CD1c-positive myeloid dendritic cell (primary cell): ENCODE data around the gene SLC2A5.
"Not testable (repeated sequence)": the region's sequence is repeated elsewhere in the genome, so short reads cannot be mapped to it uniquely, and the experiment has no call there.

ENCODE experiments used
- DNase-seq: peaks from one replicate; pipeline ENCODE4 v3.0.0-alpha.2; 2016; ENCODE audit errors: extremely low spot score

Gene SLC2A5

DNA sequence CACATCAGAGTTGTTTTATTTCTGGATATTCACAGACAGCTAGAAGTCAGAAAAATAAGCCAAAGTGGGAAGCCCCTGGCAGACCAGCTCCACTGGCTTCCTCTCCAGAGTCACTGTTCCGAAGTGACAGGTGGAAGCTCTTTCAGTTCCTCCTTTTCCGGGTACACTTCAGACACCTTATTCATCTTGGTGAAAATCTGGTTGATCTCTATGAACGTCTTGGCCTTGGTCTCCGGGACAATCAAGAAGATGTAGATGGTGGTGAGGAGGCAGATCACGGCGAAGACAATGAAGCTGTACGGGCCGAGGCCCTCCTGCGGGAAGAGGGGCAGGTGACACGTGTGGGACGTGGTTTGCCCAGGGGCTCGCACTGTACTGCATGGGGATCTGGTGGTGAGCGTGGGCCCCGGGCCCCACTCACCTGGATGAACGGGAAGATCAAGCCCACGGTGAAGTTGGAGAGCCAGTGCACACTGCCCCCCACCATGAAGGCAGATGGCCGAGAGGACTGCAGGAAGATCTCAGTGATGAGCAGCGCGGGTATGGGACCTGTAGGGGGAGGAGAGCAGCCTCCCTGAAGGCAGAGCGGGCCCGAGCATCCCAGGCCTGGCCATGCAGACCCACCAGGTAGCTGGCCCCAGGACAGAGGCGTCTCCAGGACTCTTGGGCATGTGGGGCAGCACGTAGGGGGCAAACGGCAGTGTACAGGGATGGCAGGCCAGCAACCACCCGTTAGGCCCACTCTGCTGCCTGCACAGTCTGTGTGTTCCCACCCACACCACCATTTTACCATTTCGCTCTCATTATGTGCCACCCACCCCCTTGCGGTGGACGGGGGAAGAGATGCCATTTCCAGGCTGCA, 31.7 kb downstream of the SLC2A5 start:
- DNase-seq = no peak

DNA sequence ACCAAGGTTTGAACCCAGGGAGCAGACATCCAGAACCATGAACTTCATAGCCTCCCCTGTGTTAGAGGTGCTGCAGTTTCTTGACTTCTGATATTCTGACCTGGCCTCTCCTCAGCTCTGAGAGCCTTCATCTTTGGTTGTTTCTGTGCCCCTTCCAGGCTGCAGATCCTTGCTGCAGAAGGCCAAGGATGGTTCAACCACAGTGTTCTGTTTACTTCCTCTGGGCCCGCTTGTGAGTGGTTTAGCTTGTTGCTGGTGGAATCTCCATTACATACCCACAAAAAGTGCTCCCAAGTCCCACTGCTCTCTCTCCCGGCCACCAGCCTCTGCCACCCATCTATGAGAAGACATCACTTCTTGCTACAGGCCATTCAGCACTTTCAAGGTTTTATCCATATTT, 34.2 kb downstream of the SLC2A5 start:
- no peak for DNase-seq

DNA sequence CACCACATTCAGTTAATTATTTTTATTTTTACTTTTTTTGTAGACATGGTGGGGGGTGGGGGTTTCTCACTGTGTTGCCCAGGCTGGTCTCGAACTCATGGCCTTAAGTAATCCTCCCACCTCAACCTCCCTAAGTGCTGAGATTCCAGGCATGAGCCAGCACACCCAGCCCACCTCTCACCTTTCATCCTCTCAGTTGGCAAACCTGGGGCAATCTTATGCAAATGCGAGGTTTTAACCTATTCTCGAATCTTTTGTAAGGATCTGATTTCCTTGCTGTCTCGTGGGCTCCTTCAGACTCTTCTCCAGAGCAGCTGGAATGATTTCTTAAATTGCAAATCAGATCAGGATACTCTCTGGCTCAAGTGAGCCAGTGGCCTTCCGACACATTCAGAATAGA, 36.1 kb downstream of the SLC2A5 start:
- DNase-seq = no peak

DNA sequence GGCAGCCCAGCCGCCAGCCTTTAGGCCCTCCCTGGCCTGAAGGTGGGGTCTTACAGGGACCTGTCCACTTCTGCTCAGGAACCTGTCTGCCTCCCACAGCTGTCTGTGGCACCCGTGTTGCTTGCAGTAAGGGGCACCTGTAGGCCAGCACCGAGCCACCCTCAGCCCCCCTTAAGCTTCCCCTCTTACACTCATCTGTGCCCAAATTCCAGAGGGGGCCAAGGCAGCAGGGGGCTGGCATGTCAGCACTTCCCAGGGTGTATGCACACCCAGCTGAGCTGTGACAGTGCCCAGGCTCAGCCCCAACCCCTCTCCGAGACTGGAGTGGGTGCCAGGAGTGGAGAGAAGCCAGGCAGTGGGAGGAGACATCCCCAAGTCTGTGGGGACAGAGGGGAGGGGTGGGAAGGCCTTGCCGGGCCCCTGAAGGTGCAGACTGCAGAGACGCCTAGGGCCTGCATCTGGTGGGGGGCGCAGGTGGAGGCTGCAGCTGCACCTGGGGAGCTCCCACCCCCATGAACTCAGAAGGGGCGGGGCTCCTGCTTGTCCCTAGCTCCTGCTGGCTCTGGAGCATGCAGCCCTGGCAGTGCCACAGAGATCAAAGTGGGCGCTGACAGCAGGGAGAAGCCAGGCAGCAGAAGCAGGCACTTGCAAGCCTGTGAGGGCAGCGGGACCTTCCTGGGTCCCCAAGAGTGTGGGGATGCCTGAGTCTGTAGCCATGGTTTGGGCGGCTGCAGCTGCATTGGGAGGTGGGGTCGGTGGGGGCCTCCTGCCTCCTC, 37.8 kb downstream of the SLC2A5 start:
- DNase-seq = no peak

DNA sequence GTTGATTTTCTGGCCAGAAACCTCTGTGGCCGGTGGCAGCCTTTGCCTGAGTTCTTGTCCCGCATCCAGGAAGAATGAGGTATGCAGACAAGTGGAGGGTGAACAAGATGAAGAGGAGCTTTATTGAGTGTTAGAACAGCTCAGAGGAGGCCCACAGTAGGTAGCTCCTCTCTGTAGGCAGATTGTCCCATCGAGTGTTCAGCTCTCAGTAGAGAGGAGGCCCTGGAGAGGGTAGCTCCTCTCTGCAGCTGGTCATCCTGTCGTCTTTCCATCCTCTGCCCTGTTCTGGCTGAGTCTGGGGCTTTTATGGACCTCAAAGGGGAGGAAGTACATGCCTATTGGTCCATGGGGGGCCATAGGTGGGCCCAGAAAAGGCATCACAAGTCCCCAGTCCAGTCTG, 38.4 kb downstream of the SLC2A5 start:
- DNase-seq = not testable (repeated sequence)

DNA sequence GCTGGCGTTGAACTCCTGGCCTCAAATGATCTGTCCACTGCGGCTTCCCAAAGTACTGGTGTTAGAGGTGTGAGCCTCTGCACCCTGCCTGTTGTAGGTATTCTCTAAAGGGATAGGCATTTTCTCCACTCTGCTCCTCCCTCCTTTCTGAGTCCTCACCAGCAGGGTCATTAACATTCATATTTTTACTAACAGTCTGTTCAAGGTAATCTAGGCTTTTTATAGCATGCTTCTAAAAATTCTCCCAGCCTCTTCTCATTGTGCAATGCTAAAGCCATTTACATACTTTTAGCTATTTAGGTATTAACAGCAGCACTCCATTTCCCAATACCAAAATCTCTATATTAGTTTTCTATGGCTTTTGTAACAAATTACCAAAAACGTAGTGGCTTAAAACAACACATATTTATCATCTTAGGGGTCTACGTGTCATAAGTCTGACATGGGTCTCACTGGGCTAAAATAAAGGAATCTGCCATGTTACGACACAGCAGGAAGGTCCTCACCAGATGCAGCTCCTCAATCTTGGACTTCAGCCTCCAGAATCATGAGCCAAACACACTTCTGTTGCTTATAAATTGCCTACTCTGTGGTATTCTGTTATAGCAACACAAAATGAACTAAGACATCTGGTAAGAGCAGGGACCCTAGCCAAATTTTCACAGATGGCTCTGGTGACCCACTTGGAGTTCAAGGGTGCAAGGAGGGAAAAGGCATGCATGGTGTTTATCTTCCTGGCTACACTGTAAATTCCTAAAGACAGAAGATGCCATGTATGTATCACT, 40.3 kb downstream of the SLC2A5 start:
- no peak for DNase-seq

DNA sequence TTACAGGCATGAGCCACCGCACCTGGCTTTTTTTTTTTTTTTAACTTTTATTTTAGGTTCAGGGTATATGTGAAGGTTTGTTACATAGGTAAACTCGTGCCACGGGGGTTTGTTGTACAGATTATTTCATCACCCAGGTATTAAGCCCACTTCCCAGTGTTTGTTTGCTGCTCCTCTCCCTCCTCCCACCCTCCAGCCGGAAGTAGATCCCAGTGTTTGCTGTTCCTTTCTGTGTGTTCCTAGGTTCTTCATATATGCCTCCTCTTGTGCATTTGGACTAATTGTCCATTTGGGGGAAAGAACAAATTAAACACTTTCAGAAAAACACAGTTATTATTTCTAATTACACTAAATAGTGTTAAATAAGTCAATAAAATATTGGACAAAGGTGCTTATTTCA, 42.1 kb downstream of the SLC2A5 start:
- DNase-seq = no peak

DNA sequence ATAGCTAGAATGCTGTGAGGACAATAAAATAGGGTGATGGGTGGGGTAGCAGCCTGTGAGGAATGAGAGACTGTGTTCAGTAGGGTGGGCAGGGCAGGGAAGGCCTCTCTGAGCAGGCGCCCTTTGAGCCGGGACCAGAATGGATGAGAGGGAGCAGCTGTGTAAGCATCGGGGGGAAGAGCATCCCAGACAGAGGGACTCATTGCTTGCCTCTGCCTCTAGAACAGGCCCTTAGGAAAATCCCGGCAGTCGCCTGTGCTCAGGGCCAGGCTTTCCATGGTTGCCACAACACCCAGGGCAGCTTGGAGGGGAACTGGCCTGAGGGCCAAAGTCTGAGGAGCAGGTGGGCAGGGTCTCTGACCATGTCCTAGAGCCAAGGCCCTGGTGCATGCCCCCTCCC, 44.0 kb downstream of the SLC2A5 start:
- no peak for DNase-seq

DNA sequence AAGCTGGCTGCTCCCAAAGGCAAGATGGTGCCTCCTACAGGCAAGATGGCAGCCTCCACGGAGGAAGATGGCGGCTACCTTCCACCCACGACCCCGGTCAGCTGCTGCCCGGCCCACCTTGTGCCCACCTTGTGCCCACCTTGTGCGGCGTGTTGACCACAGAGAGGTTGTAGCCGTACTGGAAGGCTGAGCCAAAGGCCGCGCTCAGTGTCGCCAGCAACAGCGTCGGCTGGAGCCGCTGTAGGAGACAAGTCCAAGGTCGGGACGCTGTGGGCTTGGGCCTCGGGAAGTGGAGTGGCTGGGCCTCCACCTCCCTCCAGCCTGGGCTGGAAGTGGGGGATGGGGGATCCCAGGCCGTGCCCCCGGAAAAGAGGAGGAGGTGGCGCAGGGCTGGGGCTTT, 44.6 kb downstream of the SLC2A5 start:
- DNase-seq = no peak

DNA sequence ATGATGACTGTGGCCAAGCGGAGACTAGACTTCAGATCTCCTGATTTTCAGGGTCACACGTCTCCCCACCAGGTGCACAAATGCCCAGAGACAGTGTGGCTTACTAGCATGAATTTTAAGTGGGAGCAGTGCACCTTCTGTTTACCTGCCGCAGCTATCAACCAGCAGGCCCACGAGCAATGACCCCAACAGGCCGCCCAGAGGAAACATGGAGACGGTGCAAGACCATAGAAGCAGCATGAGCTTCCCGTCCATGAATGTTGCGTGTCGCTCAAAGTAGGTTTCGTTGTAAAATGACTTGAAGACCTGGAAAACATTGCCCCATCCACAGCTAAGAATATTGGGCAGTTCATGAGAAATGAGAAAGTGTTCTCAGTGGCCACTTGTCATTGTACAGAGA, 46.7 kb downstream of the SLC2A5 start:
- no peak for DNase-seq

DNA sequence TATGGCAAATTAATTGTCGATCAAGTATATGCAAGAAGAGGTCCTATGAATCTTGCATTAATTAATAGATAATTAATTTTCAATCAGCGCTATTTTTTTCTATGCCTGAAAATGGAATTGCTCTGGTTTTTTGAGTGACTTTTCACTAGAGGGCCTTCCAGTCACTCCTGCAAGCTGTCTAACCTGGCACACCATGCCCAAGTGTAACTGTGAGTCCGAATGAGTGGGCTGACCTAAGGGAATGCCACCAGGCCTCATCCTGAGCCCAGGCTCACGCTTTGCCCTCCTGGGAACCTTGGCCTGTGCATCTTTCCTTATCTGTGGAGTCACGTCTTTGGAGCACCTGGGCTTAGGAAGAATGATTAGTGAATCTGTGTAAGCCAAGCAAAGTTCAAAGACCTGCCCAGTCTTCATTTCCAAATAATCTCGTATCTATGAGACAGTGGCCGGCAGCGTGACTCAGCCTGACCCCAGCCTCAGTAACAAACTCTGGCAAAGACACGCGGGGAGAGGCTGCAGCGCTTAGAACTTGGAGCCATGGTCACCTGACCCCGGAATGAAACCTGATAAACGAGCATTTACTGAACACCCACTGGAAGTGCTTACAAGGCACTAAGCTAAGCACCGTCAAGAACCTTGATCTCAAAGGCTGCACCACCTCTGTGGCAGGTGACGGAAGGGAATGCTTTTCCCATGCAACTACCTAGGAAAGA, 47.3 kb downstream of the SLC2A5 start:
- DNase-seq = not testable (repeated sequence)

DNA sequence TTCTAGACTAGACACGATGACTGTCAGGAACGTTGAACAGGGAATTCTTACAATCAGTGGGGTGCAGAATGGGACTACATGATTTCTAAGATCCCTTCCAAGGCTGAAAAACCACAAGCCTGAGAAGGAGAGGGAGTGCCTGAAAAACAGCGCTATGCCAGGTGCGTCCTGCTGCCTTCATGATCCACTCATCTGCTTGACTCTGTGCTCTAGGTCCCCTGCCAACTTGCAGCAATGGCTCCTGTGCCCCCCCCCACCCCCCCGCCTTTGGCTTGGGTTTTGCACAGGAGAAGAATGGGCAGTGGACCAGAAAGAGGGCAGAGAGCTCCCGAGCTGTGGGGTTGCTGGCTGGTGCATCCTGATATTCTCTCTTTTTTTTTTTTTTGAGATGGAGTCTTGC, 49.1 kb downstream of the SLC2A5 start:
- DNase-seq = no peak

DNA sequence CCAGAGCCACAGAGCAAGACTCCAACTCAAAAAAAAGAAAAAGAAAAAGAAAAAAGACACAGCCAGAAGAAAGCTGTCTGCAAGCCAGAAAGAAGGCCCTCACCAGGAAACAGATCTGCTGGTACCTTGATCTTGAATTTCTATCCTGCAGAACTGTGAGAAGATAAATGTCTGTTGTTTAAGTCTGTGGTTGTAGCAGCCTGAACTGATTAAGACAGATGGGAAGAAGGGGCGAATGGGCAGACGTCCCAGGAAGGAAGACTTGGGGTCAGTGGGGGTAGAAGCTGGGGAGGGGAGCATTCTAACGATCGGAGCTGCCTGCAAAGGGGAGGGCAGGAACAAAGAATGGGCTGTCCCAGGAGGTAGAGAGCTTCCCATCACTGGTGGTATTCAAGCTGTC, 49.5 kb downstream of the SLC2A5 start:
- DNase-seq = no peak

DNA sequence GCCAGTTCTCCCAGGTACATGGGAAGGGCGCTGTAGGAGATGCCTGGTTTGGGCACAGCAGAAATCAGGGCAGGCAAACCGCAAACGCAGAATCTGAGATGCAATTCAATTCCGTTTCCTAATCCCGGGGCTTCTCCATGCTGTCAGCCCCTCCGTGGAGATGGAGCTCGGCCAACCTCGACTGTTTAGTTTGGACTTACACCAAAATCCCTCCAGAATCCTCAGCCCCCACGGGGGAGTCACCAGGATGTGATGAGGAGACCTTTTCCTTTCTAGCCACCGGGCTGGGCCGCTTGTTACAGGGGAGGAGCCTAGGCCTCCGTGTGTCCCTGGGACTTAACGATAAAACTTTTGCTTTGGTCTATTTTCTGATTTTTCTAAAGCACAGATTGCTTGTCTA, 51.1 kb downstream of the SLC2A5 start:
- DNase-seq = no peak

DNA sequence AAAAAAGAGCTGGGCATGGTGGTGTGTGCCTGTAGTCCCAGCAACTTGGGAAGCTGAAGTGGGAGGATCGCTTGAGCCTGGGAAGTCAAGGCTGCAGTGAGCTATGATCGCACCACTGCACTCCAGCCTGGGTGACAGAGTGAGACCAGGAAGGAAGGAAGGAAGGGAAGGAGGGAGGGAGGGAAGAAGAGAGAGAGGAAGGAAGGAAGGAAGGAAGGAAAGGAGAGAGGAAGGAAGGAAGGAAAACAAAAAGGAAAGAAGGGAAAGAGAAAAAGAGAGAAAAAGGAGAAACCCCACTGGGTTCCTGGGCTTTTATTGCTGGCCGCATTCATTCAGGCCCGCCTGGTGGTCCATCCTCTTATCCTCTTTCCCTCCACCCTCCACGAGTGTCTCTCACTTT, 53.0 kb downstream of the SLC2A5 start:
- DNase-seq = no peak

DNA sequence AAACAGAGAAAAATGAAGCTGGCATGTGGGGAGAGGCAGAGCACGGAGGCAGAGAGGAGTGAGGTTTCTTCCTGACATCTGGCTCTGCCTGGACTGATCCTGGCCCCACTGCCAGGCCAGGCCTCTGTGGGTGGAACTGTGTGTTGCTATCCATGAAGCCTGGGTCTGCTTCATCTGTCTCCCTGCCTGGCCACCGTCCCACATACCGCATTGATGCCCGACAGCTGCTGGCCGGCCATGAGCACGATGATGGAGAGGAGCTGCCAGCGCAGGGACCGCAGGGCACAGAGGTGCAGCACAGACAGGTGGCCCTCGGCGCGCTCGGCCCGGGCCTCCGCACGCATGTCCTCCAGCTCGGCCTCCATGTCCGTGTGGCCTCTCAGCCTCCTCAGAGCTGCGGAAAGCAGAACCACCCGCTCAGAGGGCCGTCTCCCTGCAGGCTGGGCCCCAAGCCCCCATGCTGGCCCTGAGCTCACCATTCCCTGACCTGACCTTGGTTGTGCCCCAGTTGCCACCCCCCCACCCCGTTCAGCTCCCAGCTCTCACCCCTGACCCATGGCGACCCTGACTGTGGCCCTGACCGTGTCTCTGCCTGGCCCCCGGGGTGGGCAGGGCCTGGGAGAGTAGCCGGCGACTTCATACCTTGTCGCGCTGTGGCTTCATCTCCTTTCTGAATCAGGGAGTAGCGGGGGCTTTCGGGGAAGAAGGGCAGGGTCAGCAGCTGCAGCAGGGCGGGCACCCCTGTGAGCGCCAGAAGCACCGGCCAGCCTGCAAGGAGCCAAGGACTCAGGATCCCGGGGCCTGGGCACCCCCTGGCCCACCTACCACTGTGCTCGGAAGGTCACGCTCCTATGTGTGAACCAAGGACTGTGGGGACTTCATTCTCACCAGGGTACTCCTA, 54.7 kb downstream of the SLC2A5 start:
- DNase-seq = no peak

DNA sequence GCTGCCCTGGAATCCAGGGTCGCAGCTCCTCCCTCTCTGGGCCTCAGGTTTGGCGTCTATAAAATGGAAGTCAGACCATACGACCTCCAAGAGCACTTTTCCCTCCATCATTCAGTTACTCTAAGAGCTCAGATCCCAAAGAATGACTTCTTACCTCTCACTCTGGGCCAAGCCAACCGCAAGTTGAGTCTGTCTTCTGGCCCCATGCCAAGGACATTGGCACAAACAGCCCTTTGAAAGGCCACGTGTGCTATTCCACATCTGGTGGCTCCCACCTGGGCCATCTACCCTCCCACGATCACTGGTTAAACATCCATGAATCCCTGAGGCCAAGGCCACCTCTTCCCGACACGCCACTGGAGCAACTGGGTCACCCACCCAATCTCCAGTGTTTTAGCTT, 55.6 kb downstream of the SLC2A5 start:
- DNase-seq = no peak

DNA sequence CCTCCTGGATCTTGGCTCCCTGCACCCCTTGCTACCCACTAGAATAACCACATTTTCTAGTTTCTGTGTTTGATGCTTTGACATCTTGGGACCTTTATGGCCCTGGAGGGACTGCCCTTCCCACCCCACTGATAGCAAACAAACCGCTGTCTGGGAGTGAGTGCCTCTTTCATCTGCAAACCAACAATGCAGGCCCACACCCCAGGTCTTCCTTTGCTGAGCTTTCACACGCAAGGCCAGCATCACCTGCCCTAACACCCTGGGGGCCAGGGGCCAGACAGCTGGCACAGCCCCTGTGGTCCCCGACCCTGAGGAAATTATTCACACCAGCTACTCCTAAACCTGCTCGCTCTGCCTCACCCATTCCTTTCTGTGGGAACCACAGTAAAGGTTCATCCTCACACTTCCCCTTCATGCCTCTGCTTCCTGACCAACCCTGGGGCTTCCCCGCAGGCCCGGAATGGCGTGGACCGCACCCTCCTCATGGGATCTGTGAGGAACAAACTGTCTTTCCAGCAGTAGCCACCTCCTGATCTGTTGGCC, 58.6 kb downstream of the SLC2A5 start:
- peak; percentile 74 for DNase-seq

DNA sequence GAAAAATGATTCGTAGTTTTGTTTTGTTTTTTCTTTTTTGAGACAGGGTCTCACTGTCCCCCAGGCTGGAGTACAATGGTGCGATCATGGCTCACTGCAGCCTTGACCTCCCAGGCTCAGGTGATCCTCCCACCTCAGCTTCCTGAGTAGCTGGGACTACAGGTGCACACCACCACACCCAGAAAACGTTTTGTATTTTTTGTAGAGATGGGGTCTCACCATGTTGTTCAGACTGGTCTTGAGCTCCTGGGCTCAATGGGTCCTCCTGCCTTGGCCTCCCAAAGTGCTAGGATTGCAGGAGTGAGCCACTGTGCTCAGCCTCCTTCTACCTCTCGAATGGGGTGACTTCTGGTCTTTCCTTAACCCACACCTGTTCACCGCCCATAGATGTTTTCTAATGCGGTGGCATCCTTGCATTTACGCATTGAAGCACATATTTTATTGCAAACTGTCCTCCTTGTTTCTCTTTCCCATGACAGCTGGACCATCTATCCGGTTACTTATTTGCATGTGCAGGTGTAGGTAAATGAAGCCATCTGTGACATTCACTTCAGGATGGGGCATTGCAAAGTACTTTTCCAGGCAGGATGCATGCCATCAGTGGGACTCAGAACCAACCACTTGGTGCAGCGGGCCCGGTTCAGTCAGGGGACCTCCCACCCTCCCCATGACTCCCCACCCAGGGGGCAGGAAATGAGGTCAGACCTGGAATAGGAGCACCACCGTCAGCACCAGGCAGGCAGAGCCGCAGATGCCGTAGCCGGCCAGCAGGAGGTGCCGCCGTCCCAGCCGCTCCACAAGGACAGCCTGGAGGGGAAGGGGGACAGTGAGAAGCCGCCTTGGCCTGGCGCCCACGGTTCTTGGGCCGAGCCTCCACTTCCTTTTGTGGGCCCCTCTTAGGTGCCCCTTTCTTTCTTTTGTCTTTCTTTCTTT, 59.7 kb downstream of the SLC2A5 start:
- DNase-seq = peak; percentile 52
